ENCODE measurements around the gene REC8. TPM values are rescaled to one million over a fixed set of nuclear protein-coding genes. Genes with fewer than 3 reads are reported as not detected.

REC8 gene
- total RNA-seq, 1 experiment from 2014 or later: 58.0 TPM

DNA sequence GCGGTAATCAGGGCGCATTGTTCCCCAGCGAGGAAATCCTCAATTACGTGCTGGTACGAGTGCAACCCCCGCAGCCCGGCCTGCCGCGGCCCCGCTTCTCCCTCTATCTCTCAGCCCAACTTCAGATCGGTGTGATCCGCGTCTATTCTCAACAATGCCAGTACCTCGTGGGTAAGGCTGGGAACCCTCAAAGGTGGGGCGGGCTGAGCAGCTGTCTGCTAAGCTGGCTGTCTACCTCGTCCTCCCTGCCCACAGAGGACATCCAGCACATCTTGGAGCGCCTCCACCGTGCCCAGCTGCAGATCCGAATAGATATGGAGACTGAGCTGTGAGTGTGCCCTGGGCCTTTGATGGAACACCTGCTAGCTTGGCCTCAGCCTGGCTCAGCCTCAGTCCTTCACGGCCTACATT, 996 bp downstream of the REC8 start:
- Histone ChIP-seq H3K23me2 (ENCODE audit: insufficient read length, low read depth, low read length, poor library complexity, severe bottlenecking) (peaks cover 10% of the 10 kb centered on the region), H4K20me1 (ENCODE audit: control insufficient read depth, insufficient read depth, insufficient read length) (no peaks in the 10 kb centered on the region), H3K4me2 (ENCODE audit: insufficient read depth, insufficient read length, low read length) (no peak overlapping the region), H4K5ac (ENCODE audit: insufficient read length, low read depth, low read length) (no peak overlapping the region), H3K18ac (ENCODE audit: insufficient read length, low read depth, low read length) (no peak overlapping the region), H2BK15ac (ENCODE audit: low read depth, low read length) (no peak overlapping the region), H4K91ac (ENCODE audit: insufficient read length, low read depth, low read length) (no peak overlapping the region), H3K4me1 (ENCODE audit: insufficient read depth, low read length) (no peaks in the 10 kb centered on the region), H3K9ac (ENCODE audit: extremely low read depth, insufficient read length, low read length) (no peak overlapping the region), H2AFZ (ENCODE audit: low read length) (no peak overlapping the region), H3K14ac (ENCODE audit: insufficient read depth, low read length) (no peak overlapping the region), H2BK20ac (ENCODE audit: low read depth, low read length, poor library complexity, severe bottlenecking) (no peak overlapping the region), H3K79me2 (ENCODE audit: insufficient read depth, low read length) (no peaks in the 10 kb centered on the region), H3K27ac (ENCODE audit: insufficient read length, low read depth, low read length) (no peak overlapping the region), H2AK5ac (ENCODE audit: insufficient read length, low read length) (no peak overlapping the region), H3K9me3 (ENCODE audit: control insufficient read depth, low read depth, low read length) (no peaks in the 10 kb centered on the region), H2BK5ac (ENCODE audit: insufficient read length, low read length) (no peak overlapping the region), H2BK120ac (ENCODE audit: low read depth, low read length, poor library complexity, severe bottlenecking) (no peak overlapping the region), H2BK12ac (ENCODE audit: insufficient read length, low read depth, low read length) (no peak overlapping the region), H3K4ac (ENCODE audit: low read depth, low read length) (no peak overlapping the region), H3K23ac (ENCODE audit: insufficient read length, low read depth, low read length) (no peak overlapping the region), H4K8ac (replicated peaks; ENCODE audit: insufficient read length, low read depth, low read length) (no peak overlapping the region), H3K27me3 (ENCODE audit: insufficient read depth, low read length) (no peaks in the 10 kb centered on the region), H3K56ac (ENCODE audit: insufficient read length, low read depth, low read length) (no peak overlapping the region), H3K79me1 (ENCODE audit: insufficient read depth, low read depth, low read length, poor library complexity, severe bottlenecking) (no peaks in the 10 kb centered on the region), H3T11ph (ENCODE audit: low read length) (no peak overlapping the region)
- WGBS (ENCODE audit: extremely low coverage, insufficient read length, low lambda C conversion rate): no CpG with 5 or more reads among the region's 20 CpGs
- no peak for DNase-seq
- TF ChIP-seq, protein P1, sequence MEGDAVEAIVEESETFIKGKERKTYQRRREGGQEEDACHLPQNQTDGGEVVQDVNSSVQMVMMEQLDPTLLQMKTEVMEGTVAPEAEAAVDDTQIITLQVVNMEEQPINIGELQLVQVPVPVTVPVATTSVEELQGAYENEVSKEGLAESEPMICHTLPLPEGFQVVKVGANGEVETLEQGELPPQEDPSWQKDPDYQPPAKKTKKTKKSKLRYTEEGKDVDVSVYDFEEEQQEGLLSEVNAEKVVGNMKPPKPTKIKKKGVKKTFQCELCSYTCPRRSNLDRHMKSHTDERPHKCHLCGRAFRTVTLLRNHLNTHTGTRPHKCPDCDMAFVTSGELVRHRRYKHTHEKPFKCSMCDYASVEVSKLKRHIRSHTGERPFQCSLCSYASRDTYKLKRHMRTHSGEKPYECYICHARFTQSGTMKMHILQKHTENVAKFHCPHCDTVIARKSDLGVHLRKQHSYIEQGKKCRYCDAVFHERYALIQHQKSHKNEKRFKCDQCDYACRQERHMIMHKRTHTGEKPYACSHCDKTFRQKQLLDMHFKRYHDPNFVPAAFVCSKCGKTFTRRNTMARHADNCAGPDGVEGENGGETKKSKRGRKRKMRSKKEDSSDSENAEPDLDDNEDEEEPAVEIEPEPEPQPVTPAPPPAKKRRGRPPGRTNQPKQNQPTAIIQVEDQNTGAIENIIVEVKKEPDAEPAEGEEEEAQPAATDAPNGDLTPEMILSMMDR (conservative IDR thresholded peaks at IDR 0.05): no peak
- H3K4me1 Mint-ChIP-seq: peaks cover 5 to 13% of the 10 kb centered on the region in 2 experiments; a peak in 3 of 4 replicates
- H3K36me3 Mint-ChIP-seq (ENCODE audit: insufficient read depth in 1 of 3, low read depth in 3 of 3): peaks cover 7 to 25% (median 23%) of the 10 kb centered on the region in 3 experiments; a peak in 6 of 7 replicates
- peak overlapping the region; percentile 69 to 75; a peak in 4 of 5 replicates for H3K4me3 Mint-ChIP-seq
- no peaks in the 10 kb centered on the region; the same call in 1 of the 2 replicates for H3K27me3 Mint-ChIP-seq (ENCODE audit: low read depth)
- no peaks in the 10 kb centered on the region; a peak in 1 of 5 replicates for H3K9me3 Mint-ChIP-seq
- H3K27ac Mint-ChIP-seq: no peak overlapping the region
